ENCODE measurements around the gene FRAT2. TPM values are rescaled to one million over a fixed set of nuclear protein-coding genes. Genes with fewer than 3 reads are reported as not detected.

FRAT2 gene
- polyA plus RNA-seq, 1 experiment: 1.8 TPM

DNA sequence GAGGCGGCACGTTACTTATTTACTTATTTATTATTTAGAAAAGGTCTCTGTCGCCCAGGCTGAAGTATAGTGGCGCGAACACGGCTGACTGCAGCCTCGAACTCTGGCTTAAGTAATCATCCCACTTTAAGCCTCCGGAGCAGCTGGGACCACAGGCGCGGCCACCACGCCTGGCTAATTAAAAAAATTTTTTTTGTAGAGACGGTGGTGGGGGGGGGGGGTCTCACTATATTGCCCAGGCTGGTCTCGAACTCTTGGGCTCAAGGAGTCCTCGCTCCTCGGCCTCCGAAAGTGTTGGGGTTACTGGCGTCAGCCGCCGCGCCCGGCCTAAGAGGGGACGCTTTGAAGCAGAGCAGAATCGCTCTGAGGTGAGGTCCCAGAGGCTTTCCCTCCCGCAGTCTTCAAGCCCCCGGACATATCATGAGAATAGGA, 675 bp upstream of the FRAT2 start:
- no peak for DNase-seq (ENCODE audit: low read depth)
- Histone ChIP-seq H3K36me3 (ENCODE audit: control insufficient read depth, insufficient read depth, low read length) (no peaks in the 10 kb centered on the region), H3K4me3 (ENCODE audit: low read depth, low read length) (peak overlapping the region; percentile 76), H3K27me3 (ENCODE audit: control insufficient read depth, insufficient read depth, low read length) (peaks cover 10% of the 10 kb centered on the region)
- ChIA-PET CTCF (no interaction called here), POLR2A (no interaction called here)
- TF ChIP-seq, protein P1, sequence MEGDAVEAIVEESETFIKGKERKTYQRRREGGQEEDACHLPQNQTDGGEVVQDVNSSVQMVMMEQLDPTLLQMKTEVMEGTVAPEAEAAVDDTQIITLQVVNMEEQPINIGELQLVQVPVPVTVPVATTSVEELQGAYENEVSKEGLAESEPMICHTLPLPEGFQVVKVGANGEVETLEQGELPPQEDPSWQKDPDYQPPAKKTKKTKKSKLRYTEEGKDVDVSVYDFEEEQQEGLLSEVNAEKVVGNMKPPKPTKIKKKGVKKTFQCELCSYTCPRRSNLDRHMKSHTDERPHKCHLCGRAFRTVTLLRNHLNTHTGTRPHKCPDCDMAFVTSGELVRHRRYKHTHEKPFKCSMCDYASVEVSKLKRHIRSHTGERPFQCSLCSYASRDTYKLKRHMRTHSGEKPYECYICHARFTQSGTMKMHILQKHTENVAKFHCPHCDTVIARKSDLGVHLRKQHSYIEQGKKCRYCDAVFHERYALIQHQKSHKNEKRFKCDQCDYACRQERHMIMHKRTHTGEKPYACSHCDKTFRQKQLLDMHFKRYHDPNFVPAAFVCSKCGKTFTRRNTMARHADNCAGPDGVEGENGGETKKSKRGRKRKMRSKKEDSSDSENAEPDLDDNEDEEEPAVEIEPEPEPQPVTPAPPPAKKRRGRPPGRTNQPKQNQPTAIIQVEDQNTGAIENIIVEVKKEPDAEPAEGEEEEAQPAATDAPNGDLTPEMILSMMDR (IDR thresholded peaks at IDR 0.05; ENCODE audit: insufficient read depth, low read depth, low read length): no peak

- TF ChIP-seq, protein P1 (IDR thresholded peaks at IDR 0.05; ENCODE audit: insufficient read depth, low read depth, low read length): 0 out of 2 replicates have a peak, but pooled peaks have one; percentile 1
- DNase-seq (ENCODE audit: low read depth): no peak
- peaks cover 10% of the 10 kb centered on the region for H3K27me3 ChIP-seq (ENCODE audit: control insufficient read depth, insufficient read depth, low read length)
- ChIA-PET POLR2A (no interaction called here), CTCF (interaction anchor here (1.1 to 4.1 kb wide), 12 partner anchors 8 to 252 kb away, joined by 3 to 28 read pairs (median 5); no protein-coding TSS in a partner anchor)
- H3K36me3 ChIP-seq (ENCODE audit: control insufficient read depth, insufficient read depth, low read length): no peaks in the 10 kb centered on the region
- H3K4me3 ChIP-seq (ENCODE audit: low read depth, low read length): peak overlapping the region; percentile 76
These were observed 744 bp downstream of the FRAT2 start for GRCh38 chr10:97333601-97334369.

DNA sequence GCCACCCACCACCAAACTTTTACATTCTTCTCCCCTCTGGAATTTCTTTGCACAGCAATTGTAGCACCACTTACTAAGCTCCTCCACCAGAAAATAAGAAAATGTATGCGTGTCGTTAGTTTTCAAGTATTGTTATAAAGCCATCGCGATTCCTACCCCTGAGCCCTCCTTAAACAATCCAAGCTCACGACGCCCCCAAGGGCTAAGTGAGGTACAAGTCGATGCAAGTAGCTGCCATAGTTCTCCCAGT, 1.3 kb downstream of the FRAT2 start:
- POLR2A ChIA-PET: no interaction called here
- Histone ChIP-seq H3K4me3 (ENCODE audit: low read depth, low read length) (peak overlapping the region; percentile 76), H3K27me3 (ENCODE audit: control insufficient read depth, insufficient read depth, low read length) (peaks cover 10% of the 10 kb centered on the region), H3K36me3 (ENCODE audit: control insufficient read depth, insufficient read depth, low read length) (no peaks in the 10 kb centered on the region)
- TF ChIP-seq, protein P1 (IDR thresholded peaks at IDR 0.05; ENCODE audit: insufficient read depth, low read depth, low read length): 0 out of 2 replicates have a peak, but pooled peaks have one; percentile 15
- no peak for DNase-seq (ENCODE audit: low read depth)
- CTCF ChIA-PET: interaction anchor here (1.1 to 4.1 kb wide), 14 partner anchors 8 to 296 kb away, joined by 3 to 28 read pairs (median 5); no protein-coding TSS in a partner anchor

DNA sequence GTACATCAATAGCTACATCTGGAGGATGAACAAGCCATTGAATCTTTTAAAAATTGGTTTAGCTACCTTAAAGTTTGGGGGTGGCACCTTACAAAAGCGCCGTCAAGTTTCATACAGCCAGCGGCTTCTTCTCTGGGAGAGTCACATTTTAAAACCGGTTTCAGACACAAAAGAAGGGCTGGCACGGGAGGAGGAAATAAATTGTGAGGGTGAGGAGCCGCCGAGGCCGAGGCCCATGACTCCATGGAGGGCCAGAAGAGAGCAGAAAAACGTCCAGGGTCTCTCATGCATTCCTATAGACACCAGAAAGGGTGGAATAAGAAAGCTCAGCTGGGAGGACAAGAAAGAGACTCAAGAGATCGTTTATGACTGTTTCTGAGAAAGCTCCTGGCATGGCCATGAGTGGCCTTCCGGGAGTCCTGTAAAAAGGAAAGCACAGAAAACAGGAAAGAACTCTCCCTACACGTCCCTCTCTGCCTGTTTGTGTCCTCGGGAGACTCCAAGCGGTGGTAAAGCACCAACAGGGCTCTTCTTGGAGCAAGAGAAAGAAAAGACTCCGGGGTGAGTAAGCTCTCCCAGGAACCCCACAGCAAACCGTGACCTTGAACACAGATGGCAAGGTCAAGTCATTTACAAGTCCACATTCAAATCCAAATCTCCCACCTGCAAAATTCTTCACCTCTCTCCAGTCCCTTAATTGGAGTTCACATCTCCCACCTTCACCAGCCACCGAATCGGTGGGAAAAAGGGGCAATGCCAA, 1.8 kb downstream of the FRAT2 start:
- peaks cover 8% of the 10 kb centered on the region; the same call in 1 of the 2 replicates for H3K27me3 ChIP-seq (ENCODE audit: control insufficient read depth, insufficient read depth, low read length)
- POLR2A ChIA-PET: no interaction called here
- H3K36me3 ChIP-seq (ENCODE audit: control insufficient read depth, insufficient read depth, low read length): no peaks in the 10 kb centered on the region
- DNase-seq (ENCODE audit: low read depth): peak; percentile 41
- TF ChIP-seq, protein P1 (IDR thresholded peaks at IDR 0.05; ENCODE audit: insufficient read depth, low read depth, low read length): peak; percentile 56
- H3K4me3 ChIP-seq (ENCODE audit: low read depth, low read length): peak overlapping the region; percentile 76
- CTCF ChIA-PET: interaction anchor here (1.1 to 4.1 kb wide), 14 partner anchors 9 to 295 kb away, joined by 3 to 28 read pairs (median 5); no protein-coding TSS in a partner anchor

DNA sequence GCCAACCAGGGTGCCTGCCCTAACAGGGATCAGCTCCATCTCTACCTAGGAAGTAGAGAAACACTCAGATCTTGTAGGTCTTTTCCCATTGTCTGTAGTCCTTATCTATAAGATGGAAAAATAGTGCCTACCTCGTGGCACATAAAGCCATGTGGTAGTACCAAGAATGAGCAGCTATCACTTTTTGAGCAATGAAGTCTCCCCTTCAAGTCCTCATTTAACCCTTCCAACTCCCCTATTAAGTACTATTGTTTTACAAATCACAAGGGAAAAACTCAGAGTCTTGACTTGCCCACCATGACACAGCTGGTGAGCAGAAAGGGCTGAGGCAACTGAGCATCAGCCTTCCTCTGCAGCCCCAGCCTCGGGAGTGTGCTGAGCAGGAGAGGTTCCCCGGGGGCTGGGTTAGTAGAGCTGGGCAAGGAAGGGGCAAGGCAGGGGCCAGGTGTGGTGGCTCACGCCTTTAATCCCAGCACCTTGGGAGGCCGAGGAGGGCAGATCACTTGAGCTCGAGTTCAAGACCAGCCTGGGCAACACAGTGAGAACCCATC, 3.3 kb downstream of the FRAT2 start:
- ChIA-PET POLR2A (no interaction called here), CTCF (interaction anchor here (0.7 to 4.1 kb wide), 6 partner anchors 9 to 351 kb away, joined by 3 to 28 read pairs (median 6); no protein-coding TSS in a partner anchor)
- no peak overlapping the region for H3K4me3 ChIP-seq (ENCODE audit: low read depth, low read length)
- H3K36me3 ChIP-seq (ENCODE audit: control insufficient read depth, insufficient read depth, low read length): no peaks in the 10 kb centered on the region
- DNase-seq (ENCODE audit: low read depth): no peak
- H3K27me3 ChIP-seq (ENCODE audit: control insufficient read depth, insufficient read depth, low read length): peaks cover 2% of the 10 kb centered on the region; the same call in 1 of the 2 replicates
- TF ChIP-seq, protein P1 (IDR thresholded peaks at IDR 0.05; ENCODE audit: insufficient read depth, low read depth, low read length): no peak

All from BJ (cell line).